Mucosa of stomach (tissue), 1 donor: ENCODE results near the gene PPP1R26.
"Not testable (repeated sequence)": the region's sequence is repeated elsewhere in the genome, so short reads cannot be mapped to it uniquely, and the experiment has no call there.

Source experiments
- H3K27me3 ChIP-seq: one replicate; pipeline ENCODE4 v1.7.0; 2013; ENCODE audit warnings: mild to moderate bottlenecking, low read length; ENCODE audit not compliant: control insufficient read depth, insufficient read depth
- H3K36me3 ChIP-seq: one replicate; pipeline ENCODE4 v1.7.0; 2013; ENCODE audit warnings: low read length; ENCODE audit not compliant: control insufficient read depth, insufficient read depth
- H3K4me1 ChIP-seq: one replicate; pipeline ENCODE4 v1.7.0; 2013; ENCODE audit warnings: mild to moderate bottlenecking, low read length; ENCODE audit not compliant: control insufficient read depth, insufficient read depth
- H3K4me3 ChIP-seq: one replicate; pipeline ENCODE4 v1.7.0; 2013; ENCODE audit warnings: low read length
- H3K9ac ChIP-seq: one replicate; pipeline ENCODE4 v1.7.0; 2013; ENCODE audit warnings: mild to moderate bottlenecking, low read length, moderate library complexity
- H3K9me3 ChIP-seq: one replicate; pipeline ENCODE4 v1.7.0; 2013; ENCODE audit warnings: mild to moderate bottlenecking, low read length, moderate library complexity; ENCODE audit not compliant: control insufficient read depth
- donor health status: Pancreatic carcinoma.

The PPP1R26 gene

GRCh38 chr9:135447126-135447525 lies 32.5 kb upstream of the PPP1R26 start:
- Histone ChIP-seq H3K36me3 (no peaks in the 10 kb centered on the region), H3K4me1 (no peaks in the 10 kb centered on the region), H3K27me3 (no peaks in the 10 kb centered on the region), H3K9ac (no peak overlapping the region), H3K4me3 (no peak overlapping the region), H3K9me3 (no peaks in the 10 kb centered on the region)

DNA sequence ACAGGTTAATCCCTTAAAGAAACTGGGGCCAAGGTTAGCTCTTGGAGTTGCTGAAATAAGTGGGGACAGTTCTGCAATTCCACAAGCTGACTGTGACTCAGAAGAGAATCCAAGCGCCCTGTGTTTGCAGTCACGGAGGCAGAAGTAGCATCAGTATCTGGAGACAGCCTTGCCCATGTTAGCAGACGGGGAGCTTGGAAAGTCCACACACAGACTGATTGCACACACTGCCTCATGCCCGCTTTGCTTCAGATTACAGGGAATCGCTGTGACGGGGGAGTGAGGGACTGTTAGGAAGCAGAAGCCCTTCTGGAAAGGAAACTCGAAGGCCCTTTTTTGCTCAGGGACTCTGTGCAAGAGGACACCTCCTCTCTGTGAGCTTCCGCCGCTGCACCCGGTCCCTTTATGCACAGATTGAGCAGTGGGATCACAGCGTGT lies 30.9 kb upstream of the PPP1R26 start:
- no peaks in the 10 kb centered on the region for H3K36me3 ChIP-seq
- H3K9me3 ChIP-seq: no peaks in the 10 kb centered on the region
- no peaks in the 10 kb centered on the region for H3K4me1 ChIP-seq
- H3K4me3 ChIP-seq: no peak overlapping the region
- H3K27me3 ChIP-seq: no peaks in the 10 kb centered on the region
- no peak overlapping the region for H3K9ac ChIP-seq

GRCh38 chr9:135449532-135449931 lies 30.1 kb upstream of the PPP1R26 start:
- H3K9ac ChIP-seq, H3K4me3 ChIP-seq, H3K27me3 ChIP-seq, H3K36me3 ChIP-seq, H3K9me3 ChIP-seq, H3K4me1 ChIP-seq: not testable (repeated sequence)

GRCh38 chr9:135450956-135451355 lies 28.6 kb upstream of the PPP1R26 start:
- Histone ChIP-seq H3K4me3 (no peak overlapping the region), H3K27me3 (no peaks in the 10 kb centered on the region), H3K9me3 (no peaks in the 10 kb centered on the region), H3K9ac (no peak overlapping the region), H3K4me1 (no peaks in the 10 kb centered on the region), H3K36me3 (no peaks in the 10 kb centered on the region)

- H3K9me3 ChIP-seq, H3K4me3 ChIP-seq, H3K36me3 ChIP-seq, H3K4me1 ChIP-seq, H3K27me3 ChIP-seq, H3K9ac ChIP-seq: not testable (repeated sequence)
These were observed 27.7 kb upstream of the PPP1R26 start for GRCh38 chr9:135451909-135452308.

GRCh38 chr9:135454737-135455136 lies 24.8 kb upstream of the PPP1R26 start:
- no peaks in the 10 kb centered on the region for H3K27me3 ChIP-seq
- no peak overlapping the region for H3K9ac ChIP-seq
- H3K4me3 ChIP-seq: no peak overlapping the region
- H3K4me1 ChIP-seq: no peaks in the 10 kb centered on the region
- no peaks in the 10 kb centered on the region for H3K36me3 ChIP-seq
- H3K9me3 ChIP-seq: no peaks in the 10 kb centered on the region

- no peak overlapping the region for H3K4me3 ChIP-seq
- no peaks in the 10 kb centered on the region for H3K27me3 ChIP-seq
- H3K36me3 ChIP-seq: no peaks in the 10 kb centered on the region
- no peaks in the 10 kb centered on the region for H3K9me3 ChIP-seq
- H3K9ac ChIP-seq: no peak overlapping the region
- no peaks in the 10 kb centered on the region for H3K4me1 ChIP-seq
These were observed 24.1 kb upstream of the PPP1R26 start for GRCh38 chr9:135455401-135456030.

GRCh38 chr9:135456436-135457104 lies 23.0 kb upstream of the PPP1R26 start:
- Histone ChIP-seq H3K9ac (no peak overlapping the region), H3K27me3 (no peaks in the 10 kb centered on the region), H3K4me3 (no peak overlapping the region), H3K9me3 (no peaks in the 10 kb centered on the region), H3K36me3 (no peaks in the 10 kb centered on the region), H3K4me1 (no peaks in the 10 kb centered on the region)

- H3K9ac ChIP-seq, H3K27me3 ChIP-seq, H3K36me3 ChIP-seq, H3K4me3 ChIP-seq, H3K9me3 ChIP-seq, H3K4me1 ChIP-seq: not testable (repeated sequence)
These were observed 21.1 kb upstream of the PPP1R26 start for GRCh38 chr9:135458478-135458877.

GRCh38 chr9:135461936-135462335 lies 17.6 kb upstream of the PPP1R26 start:
- no peak overlapping the region for H3K4me3 ChIP-seq
- H3K9me3 ChIP-seq: no peaks in the 10 kb centered on the region
- H3K27me3 ChIP-seq: no peaks in the 10 kb centered on the region
- no peak overlapping the region for H3K9ac ChIP-seq
- H3K36me3 ChIP-seq: no peaks in the 10 kb centered on the region
- H3K4me1 ChIP-seq: no peaks in the 10 kb centered on the region

DNA sequence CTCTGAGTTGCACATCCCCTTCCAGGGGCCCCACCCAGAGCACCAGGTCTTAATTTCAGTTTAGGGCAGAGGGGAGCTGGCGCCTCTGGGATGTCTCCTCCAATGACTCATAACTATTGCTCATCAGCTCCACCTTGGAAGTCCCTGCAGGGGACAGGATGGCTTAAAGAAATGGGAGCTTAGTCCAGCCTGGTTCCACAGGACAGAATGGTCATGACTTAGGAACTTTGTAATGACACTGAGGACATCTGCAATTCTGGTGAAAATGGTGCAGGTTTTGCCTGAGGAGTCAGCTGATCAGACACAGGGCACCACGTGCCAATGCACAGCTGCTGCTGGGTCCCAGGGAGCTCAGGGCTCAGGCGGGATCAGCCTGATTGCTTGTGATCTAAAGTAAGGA lies 16.4 kb upstream of the PPP1R26 start:
- Histone ChIP-seq H3K4me1 (no peaks in the 10 kb centered on the region), H3K4me3 (no peak overlapping the region), H3K27me3 (no peaks in the 10 kb centered on the region), H3K9me3 (no peaks in the 10 kb centered on the region), H3K9ac (no peak overlapping the region), H3K36me3 (no peaks in the 10 kb centered on the region)

GRCh38 chr9:135464181-135464580 lies 15.4 kb upstream of the PPP1R26 start:
- Histone ChIP-seq H3K27me3 (no peaks in the 10 kb centered on the region), H3K9me3 (no peaks in the 10 kb centered on the region), H3K4me3 (no peak overlapping the region), H3K4me1 (peaks cover 6% of the 10 kb centered on the region), H3K9ac (no peak overlapping the region), H3K36me3 (no peaks in the 10 kb centered on the region)
